ENCODE results near the gene RNF31.

The RNF31 gene

DNA sequence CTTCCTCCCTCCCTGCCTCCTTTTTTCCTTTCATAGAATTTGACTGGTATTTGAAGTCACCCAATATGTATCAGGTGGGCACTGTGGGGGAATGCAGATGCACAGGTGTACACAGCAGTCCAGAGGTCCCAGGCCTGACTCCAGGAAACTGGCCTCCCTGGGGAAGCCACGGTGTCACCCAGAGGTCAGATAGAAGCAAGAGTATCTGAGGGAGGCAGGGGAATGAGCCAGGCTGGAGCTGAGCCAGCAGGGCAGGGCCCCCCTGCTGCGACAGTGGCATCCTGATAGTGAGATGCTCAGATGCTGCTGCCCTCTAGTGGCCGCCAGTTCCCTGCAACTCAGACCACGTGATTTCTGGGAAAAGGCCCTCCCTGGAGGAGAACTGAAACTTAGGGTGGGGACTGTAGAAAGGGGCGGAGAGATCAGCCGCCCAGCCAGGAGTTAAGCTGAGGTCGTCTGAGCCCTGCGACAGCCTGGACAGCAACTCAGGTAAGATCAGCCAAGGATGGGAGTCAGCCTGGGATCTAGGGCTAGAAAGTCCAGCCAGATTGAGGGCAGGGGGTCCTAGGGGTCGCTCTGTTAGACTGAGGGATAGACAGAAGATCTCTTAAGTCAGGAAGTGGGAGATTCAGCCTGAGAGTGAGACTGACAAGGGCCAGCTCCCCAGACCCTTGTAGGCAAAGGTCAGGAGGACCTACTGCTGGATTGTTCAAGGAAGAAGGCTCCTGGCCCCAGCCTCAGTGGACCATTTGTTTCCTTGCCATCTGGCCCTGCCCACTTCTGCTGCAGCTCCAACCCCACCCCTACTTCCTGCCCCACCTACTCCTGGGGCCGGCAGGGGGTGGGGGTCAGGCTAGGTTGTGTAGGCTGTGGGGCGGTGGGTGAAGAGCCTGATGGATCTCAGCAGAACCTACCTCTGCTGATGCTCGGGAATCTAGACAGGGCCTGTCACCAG, 13.8 kb downstream of the RNF31 start, which contains the start of gene IRF9:
Gene IRF9 (plus strand): TSS at position 416 of the 955 bp plus-strand sequence. CDS start 880 bp downstream, outside the sequence.
- peak; percentile 97 to 99 for DNase-seq

DNA sequence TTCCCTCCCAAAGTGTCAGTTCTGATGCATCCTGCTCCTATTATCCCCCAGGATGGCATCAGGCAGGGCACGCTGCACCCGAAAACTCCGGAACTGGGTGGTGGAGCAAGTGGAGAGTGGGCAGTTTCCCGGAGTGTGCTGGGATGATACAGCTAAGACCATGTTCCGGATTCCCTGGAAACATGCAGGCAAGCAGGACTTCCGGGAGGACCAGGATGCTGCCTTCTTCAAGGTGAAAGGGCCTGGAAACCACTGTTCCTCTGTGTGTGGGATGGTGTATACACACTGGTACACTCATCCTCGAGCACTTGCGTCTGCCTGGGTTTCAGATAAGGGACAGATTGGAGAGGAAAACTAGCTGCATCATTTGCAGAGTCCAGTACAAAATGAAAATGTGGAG, 14.8 kb downstream of the RNF31 start:
- no peak for DNase-seq

DNA sequence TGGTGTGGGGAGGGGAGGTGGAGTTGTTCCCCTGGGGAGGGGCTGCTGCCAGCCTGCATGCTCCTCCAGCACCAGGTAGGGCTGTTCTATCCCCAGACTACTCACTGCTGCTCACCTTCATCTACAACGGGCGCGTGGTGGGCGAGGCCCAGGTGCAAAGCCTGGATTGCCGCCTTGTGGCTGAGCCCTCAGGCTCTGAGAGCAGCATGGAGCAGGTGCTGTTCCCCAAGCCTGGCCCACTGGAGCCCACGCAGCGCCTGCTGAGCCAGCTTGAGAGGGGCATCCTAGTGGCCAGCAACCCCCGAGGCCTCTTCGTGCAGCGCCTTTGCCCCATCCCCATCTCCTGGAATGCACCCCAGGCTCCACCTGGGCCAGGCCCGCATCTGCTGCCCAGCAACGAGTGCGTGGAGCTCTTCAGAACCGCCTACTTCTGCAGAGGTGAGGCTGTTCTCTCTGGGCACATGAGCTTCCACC, 17.3 kb downstream of the RNF31 start:
- DNase-seq: no peak

DNA sequence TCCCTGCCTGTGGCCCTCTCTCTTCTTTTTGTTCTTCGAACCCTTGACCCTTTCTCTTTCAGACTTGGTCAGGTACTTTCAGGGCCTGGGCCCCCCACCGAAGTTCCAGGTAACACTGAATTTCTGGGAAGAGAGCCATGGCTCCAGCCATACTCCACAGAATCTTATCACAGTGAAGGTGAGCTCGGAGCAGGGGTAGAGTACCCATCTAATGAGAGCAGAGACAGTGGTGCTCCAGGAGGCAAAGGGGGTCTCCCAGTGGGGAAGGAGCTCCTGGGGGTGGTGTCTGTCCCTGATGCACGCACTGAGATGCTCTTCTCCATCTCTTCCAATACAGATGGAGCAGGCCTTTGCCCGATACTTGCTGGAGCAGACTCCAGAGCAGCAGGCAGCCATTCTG, 18.5 kb downstream of the RNF31 start:
- no peak for DNase-seq

DNA sequence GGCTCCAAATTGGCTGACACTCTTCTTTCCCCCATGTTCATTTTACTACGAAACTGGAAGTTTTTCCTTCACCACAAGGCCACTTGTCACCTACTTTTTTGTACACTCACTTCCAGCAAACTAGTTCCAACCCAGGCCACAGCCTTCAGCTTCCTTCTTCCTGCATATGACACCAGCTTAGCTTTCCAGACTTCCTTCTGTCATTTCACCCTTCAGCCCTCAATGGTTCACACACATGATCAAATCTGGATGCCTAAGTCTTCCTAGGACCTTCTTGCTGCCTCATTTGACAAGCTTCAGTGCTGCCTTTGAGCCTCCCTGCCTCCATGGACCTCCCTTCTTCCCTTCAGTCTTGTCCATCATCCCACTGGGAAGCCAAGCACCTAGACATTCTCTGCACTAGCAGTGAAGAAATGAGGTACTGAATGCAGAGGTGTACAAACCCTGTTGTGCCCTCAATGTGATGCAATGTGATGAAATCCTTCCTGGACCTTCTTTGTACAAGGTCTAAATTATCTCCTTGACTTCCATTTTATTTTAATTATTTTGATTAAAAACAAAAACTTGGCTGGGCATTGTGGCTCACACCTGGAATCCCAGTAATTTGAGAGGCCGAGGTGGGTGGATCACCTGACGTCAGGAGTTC, 20.3 kb downstream of the RNF31 start:
- DNase-seq: no peak

DNA sequence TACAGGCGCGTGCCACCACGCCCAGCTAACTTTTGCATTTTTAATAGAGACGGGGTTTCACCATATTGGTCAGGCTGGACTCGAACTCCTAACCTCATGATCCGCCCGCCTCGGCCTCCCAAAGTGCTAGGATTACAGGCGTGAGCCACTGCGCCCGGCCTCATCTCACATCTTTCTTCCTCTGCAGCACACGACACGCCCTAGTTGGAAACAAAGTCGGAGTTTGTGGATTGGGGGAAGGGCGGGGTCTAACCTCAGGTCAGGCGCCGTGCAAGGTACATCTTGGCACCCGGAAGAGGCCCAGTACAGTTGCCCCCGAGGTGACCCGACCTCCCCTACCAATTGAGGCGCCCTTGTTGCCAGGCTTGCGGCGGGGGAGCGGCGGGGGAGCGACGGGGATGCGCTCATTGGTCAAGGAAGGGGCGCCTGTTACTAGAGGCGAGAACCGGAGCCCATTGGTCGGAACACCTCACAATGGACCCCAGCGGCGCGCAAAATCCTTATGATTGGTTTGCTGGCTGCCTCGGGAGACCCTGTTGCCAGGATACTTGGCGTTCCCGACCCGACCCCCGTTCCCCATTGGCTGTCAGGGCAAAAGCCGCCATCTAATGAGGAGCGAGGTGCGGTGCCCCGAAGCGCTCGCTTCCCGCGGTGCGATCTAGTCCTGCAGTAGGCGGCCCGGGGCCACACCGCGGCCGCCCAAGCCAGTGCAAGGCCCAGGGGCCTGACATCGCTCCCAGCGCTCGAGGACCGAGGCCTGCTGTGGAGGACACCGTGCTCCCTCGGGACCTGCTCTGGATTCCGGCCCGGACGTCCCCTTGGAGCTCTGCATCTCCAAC, 24.3 kb downstream of the RNF31 start, which contains the start of gene REC8:
Gene REC8 (plus strand): TSS at position 659 of the 839 bp plus-strand sequence. CDS start 473 bp downstream, outside the sequence.
- peak; percentile 38 to 57 for DNase-seq

DNA sequence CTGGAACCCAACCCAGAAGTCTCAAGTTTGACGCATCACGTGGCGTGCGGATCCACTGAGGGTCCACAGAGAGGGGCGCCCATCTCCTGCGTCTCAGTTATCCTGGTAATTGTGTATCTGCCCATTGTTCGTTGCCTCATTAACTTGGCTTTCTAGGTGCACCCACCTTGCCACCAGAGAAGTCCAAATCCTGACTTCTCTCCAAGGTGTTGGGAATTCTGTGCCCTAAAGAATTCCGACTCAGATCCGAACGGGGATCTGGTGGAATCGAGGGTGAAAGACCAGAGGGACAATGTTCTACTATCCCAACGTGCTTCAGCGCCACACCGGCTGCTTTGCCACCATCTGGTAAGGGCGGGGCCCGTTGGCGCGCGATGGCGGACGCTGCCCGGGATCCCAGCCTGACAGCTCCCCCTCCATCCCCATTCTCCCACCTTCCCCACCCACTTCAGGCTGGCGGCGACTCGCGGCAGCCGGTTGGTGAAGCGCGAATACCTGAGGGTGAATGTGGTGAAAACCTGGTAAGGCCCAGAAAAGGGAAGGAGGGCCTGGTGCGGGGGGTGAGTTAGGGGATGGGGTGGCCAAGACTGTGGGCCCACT, 25.1 kb downstream of the RNF31 start:
- no peak for DNase-seq

DNA sequence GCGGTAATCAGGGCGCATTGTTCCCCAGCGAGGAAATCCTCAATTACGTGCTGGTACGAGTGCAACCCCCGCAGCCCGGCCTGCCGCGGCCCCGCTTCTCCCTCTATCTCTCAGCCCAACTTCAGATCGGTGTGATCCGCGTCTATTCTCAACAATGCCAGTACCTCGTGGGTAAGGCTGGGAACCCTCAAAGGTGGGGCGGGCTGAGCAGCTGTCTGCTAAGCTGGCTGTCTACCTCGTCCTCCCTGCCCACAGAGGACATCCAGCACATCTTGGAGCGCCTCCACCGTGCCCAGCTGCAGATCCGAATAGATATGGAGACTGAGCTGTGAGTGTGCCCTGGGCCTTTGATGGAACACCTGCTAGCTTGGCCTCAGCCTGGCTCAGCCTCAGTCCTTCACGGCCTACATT, 25.6 kb downstream of the RNF31 start:
- DNase-seq: no peak

DNA sequence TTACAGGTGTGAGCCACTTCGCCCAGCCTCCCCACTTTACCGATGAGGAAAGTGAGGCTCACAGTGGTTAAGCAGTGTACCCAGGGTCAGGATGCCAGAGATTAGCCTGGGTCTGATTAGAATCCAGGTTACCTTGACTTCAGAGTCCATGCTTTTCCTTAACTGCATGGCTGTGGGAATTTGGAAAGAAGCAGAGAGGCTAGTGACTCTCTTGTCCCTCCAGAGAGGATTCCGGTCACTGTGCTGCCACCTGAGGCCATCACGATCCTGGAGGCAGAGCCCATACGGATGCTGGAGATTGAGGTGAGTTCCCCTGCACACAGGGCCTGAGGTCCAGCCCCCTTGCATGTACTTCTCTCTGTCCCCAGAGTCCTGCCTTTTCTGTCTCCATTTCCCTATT, 29.3 kb downstream of the RNF31 start:
- no peak for DNase-seq

DNA sequence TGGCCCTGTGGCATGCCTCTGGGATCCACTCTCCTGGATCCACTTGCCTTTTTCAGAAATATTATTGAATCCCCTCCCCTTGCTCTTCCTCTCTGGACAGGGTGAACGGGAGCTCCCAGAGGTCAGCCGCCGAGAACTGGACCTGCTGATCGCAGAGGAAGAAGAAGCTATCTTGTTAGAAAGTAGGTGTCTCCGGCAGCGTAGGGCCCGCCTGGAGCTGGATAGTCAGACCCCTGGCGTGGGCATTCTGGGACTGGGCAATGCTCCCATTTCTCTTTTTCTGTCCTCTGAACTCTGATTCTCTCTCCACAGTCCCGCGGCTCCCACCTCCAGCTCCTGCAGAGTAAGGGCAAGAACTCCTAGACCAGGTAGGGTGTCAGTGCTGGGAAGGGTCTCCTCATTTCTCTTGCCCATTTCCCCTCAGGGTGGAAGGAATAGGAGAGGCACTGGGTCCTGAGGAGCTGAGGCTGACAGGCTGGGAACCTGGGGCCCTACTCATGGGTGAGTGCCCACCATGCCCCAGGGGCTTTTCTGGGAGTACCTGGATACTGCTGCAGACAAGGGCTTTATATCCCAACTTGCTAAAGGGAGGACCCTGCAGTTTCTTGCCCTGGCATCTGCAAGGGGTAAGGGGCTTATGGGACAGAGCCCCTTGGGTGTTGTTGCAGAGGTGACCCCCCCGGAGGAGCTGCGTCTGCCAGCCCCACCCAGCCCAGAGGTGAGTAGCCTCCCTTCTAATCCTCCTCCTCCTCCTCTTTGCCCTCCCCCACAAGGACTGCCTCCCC, 29.9 kb downstream of the RNF31 start:
- DNase-seq: no peak

DNA sequence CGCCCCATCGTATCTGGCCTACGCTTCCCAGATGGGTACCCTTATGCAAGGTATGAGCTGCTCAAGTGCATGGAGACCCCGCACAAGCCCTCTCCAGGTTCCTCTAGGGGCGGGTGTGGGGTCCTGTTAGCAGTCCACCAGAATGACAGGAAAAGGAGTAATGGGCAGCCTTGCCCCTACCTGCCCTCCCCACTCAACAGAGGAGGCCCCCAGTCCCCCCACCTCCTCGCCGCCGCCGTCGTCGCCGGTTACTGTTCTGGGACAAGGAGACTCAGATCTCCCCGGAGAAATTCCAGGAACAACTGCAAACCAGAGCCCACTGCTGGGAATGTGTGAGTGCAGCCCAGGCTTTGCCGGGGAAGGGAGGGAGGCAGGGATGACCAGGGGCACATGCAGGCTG, 30.6 kb downstream of the RNF31 start:
- DNase-seq: no peak

DNA sequence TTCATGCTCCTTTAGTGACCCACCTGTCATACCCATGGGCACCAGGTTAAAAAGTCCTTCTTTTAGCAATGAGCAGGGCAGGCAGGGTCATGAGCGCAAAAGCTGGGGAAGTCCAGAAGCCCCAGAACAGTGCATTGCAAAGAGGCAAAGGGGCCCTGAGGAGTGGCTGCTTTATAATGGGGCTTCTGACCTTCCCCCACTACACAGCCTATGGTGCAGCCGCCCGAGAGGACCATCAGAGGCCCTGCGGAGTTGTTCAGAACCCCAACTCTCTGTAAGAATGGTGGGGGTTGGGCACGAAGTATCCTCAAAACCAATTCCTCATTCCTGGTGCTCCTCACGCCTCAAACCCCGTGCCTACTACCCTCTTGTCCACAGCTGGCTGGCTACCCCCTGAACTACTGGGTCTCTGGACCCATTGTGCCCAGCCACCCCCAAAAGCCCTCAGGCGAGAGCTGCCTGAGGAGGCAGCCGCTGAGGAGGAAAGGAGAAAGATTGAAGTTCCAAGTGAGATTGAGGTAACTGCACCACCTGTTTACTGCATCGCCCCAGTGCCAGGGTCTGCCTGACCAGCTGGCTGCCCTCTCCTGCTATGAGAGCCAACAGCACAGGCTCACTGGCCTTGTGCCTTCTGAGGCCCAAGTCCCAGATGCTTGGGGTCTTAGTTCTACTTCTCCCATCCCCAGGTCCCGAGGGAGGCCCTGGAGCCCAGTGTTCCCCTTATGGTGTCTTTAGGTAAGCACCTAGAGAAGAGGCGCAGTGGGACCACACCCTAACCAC, 31.3 kb downstream of the RNF31 start:
- DNase-seq: no peak

DNA sequence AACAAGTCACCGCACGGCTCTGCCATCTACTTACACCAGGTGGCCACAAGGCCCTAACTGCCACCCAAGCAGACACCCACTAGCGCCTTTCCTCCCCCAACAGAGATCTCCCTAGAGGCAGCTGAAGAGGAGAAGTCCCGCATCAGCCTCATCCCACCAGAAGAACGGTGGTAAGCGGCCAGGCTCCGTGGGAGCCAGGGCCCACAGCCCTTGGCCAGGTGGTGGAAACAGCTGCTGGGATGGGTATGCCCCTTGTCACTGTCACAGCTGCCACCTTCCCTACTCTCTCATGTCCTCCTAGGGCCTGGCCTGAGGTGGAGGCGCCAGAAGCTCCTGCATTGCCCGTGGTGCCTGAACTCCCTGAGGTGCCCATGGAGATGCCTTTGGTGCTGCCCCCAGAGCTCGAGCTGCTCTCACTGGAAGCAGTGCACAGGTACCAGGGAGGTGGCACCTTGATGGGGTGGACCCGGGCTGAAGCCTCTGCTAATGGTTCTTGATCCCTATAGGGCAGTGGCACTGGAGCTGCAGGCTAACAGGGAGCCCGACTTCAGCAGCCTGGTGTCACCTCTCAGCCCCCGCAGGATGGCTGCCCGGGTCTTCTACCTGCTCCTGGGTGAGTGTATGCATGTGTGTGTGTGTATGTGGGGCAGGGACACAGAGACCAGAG, 32.1 kb downstream of the RNF31 start:
- no peak for DNase-seq

DNA sequence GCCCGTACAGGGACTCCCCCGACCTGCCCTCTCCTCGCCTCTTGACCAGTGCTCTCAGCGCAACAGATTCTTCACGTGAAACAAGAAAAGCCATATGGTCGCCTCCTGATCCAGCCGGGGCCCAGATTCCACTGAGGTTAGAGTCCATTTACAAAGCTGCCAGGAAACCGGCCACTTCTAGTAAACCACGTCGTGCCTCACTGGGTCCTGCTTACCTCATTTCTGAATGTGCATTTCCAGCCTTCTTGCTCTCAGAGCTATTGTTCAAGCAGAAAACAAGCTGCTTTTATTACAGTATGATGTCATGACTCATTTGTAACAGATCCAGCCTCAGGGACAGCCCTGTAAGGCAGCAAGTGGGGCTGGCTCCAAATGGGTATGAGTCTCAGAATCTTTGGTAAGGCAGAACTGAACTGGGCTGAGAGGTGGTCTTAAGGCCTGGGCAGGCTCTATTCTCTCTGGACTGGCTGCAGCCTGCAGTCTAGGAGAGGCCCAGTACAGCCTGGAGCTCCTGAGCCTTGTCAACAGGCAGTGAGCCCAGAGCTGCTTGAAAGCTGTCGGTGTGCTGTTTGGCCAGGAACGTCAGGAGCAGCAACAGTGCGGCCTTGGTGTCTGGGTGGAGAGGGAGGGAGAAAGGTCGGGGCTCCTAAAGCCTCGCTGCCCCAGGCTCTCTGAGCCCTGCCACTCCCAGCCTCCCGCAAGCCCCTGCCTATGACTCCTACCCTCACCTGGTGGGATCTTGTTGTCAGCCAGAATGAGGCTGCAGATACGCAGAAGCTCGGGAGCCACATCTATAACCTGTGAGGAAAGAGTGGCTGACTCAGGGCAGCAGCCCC, 32.9 kb downstream of the RNF31 start:
- DNase-seq: no peak

DNA sequence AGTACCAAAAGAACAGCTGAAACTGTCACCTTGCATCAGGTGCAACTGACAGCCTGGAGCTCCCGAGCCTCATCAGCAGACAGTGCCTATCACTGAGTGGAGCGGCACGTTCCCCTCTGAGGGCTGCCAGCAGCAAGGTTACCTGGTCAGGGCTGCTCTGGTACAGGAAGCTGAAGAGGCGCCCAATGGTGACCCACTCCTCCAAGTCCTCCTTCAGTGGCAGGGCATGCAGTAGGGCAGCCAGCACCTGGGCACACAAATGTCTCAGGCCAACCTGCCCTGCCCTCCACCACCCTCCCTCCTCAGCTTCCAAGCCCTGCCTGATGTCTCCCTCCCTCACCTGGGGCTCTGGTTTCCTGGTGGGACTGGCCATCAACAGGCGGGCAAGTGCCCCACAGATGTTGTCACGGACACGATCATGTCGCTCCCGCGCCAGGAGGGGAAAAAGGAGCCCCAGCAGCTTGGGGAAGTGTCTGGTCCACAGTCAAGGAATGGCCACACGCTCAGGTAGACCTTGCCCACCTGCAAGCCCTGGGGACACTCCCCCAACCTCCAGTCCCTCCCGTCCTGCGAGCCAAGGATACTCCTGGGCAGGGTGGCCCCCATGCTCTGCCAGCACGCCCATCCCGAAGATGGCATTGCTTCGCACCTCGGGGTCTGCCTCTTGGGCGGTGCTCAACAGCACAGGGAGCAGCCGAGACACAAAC, 34.2 kb downstream of the RNF31 start:
- no peak for DNase-seq

DNA sequence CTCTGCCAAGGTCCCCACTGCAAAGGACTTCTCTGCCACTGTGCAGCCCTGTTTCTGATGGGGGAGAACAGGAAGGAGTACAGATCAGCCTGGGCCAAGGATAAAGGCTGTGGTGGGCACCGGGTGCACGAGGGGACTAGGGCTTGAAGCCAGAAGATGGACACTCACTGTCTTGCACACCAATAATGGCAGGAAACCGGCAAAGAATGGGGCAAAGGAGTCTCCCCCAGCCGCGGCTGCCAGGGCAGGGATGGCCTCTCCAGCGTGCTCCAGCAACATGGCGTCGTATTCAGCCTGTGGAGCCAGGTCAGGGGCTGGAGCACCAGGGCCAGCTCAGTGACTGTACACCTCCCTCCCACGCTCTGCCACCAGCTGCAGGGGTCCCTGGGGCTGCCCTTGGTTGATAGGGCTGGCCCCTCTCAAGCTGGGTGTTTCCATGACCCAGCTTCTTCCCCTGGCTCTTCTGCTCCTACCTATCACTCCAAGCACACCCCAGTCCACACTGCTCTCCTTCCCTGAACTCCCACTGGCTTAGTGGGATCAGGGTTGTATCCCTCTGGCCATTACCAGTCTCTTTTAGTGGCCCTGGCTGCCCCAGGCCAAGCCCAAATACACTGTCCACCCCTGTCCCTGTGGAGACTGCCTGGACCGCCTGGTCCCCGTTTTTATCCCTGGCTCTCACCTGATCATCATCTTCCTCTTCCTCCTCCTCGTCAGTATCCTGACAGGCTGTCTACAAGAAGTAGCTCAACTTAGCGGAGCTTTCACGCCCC, 35.0 kb downstream of the RNF31 start:
- no peak for DNase-seq

DNA sequence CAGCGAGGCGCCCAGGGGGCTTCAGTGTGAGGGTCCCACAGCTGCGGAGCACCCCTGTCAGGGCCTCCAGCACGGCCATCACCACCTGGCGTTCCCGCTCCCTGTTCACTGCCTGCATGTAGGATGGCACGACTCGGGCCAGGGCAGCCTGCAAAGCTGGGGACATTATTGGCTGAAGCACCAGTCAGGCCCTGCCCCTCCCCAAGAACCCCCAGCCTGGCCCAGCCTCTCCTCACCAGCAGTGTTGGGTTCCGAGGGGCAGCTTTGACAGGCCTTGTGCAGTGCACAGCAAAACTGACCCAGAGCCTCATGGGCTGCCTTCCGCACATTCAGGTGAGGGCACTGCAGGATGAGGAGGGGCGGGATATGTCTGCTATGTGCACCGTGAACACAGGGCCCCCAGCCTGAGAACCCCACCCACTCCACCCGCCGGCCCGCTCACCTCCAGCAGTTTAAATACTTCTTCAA, 35.8 kb downstream of the RNF31 start:
- no peak for DNase-seq

All from activated CD4-positive, alpha-beta T cell treated with anti-CD3 and anti-CD28 coated beads for 4 hours (primary cell).